ENCODE measurements around the gene NINJ1.

The NINJ1 gene

GRCh38 chr9:93112864-93113389 lies 21.1 kb downstream of the NINJ1 start:
- no peak overlapping the region for H3K27ac ChIP-seq
- TF ChIP-seq CTCF (IDR thresholded peaks at IDR 0.05), result no peak
- H3K4me3 ChIP-seq, result no peak overlapping the region
- peak; percentile 64 for DNase-seq (ENCODE audit: low spot score)

- DNase-seq (ENCODE audit: low spot score), result peak; percentile 69
- no peak for TF ChIP-seq CTCF (IDR thresholded peaks at IDR 0.05)
- Histone ChIP-seq H3K4me3 (no peak overlapping the region), H3K27ac (no peak overlapping the region)
These were observed 21.8 kb downstream of the NINJ1 start for GRCh38 chr9:93112116-93112863.

GRCh38 chr9:93111371-93112115 lies 22.5 kb downstream of the NINJ1 start:
- no peak for TF ChIP-seq CTCF (IDR thresholded peaks at IDR 0.05)
- peak; percentile 63 for DNase-seq (ENCODE audit: low spot score)
- Histone ChIP-seq H3K4me3 (no peak overlapping the region), H3K27ac (no peak overlapping the region)

- no peak for DNase-seq (ENCODE audit: low spot score)
- no peak overlapping the region for H3K4me3 ChIP-seq
- TF ChIP-seq CTCF (IDR thresholded peaks at IDR 0.05), result no peak
- no peak overlapping the region for H3K27ac ChIP-seq
These were observed 23.1 kb downstream of the NINJ1 start for GRCh38 chr9:93111001-93111370.

- H3K4me3 ChIP-seq, result no peak overlapping the region
- peak overlapping the region in 1 of 2 donors; percentile 9 for H3K27ac ChIP-seq
- DNase-seq (ENCODE audit: low spot score), result peak; percentile 70
- TF ChIP-seq CTCF (IDR thresholded peaks at IDR 0.05), result no peak
These were observed 23.7 kb downstream of the NINJ1 start for GRCh38 chr9:93110311-93110855.

GRCh38 chr9:93108291-93109041 lies 25.6 kb downstream of the NINJ1 start:
- DNase-seq (ENCODE audit: low spot score), result peak; percentile 58
- Histone ChIP-seq H3K27ac (no peak overlapping the region), H3K4me3 (no peak overlapping the region)
- TF ChIP-seq CTCF (IDR thresholded peaks at IDR 0.05), result no peak

Data from coronary artery (tissue), 2 donors.